GM18499 (cell line): ENCODE results near the gene TSPY8.
"Not testable (repeated sequence)": the region's sequence is repeated elsewhere in the genome, so short reads cannot be mapped to it uniquely, and the experiment has no call there.

Source experiments
- ATAC-seq: cut with Tn5 transposase; IDR thresholded peaks from one replicate; pipeline ENCODE4 v1.9.1; 2021; ENCODE audit warnings: moderate number of reproducible peaks; ENCODE audit not compliant: insufficient read depth, unreplicated experiment

Gene TSPY8

DNA sequence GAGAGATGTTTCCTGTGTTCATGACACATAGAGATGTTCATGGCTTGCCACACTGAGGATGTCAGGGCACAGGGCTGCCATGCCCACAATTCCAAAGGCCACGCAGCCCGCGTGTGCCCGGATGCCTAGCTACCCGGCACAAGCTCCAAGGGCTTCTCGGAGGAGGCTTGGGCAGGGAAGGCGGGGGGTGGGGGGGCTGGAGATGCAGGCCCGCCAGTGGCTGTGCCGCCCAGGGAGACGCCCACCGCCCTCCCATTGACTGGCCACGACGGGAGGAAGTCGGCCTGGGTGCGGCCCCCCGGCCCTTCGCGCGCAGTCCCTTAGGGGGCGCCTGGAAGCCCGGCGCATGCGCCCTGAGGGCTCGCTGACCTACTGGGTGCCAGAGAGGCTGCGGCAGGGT is at the start of gene TSPY8:
Gene TSPY8 (plus strand): TSS at position 301 of the 400 bp plus-strand sequence. CDS start 46 bp downstream, at position 347.
- ATAC-seq, result not testable (repeated sequence)

DNA sequence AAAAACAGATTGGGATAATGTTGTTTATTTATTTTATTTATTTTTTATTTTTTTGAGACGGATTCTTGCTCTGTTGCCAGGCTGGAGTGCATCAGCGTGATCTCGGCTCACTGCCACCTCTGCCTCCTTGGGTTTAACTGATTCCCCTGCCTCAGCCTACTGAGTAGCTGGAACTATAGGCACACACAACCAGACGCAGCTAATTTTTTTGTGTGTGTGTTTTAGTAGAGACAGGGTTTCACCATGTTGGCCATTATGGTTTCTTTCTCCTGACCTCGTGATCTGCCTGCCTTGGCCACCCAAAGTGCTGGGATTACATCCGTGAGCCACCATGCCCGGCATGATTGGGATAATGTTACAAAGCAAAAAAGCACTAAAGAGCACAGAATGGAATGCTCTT is 36.6 kb upstream of the TSPY8 start:
- no peak for ATAC-seq

DNA sequence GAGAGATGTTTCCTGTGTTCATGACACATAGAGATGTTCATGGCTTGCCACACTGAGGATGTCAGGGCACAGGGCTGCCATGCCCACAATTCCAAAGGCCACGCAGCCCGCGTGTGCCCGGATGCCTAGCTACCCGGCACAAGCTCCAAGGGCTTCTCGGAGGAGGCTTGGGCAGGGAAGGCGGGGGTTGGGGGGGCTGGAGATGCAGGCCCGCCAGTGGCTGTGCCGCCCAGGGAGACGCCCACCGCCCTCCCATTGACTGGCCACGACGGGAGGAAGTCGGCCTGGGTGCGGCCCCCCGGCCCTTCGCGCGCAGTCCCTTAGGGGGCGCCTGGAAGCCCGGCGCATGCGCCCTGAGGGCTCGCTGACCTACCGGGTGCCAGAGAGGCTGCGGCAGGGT is 20.4 kb upstream of the TSPY8 start, which contains the start of gene TSPY4:
Gene TSPY4 (plus strand): TSS at position 301 of the 400 bp plus-strand sequence. CDS start 46 bp downstream, at position 347.
- not testable (repeated sequence) for ATAC-seq

- not testable (repeated sequence) for ATAC-seq
Measured at GRCh38 chrY:9396527-9396926, 38.9 kb downstream of the TSPY8 start.

- ATAC-seq, result not testable (repeated sequence)
Measured at GRCh38 chrY:9398121-9398520, 40.5 kb downstream of the TSPY8 start, which contains the start of gene TSPY3. Gene TSPY3, plus strand, starts transcription at chrY:9398421. Its CDS starts 46 bp downstream, at chrY:9398467.
